ENCODE measurements around the gene ZNF574.
A peak's percentile ranks its signal among the peaks of the same experiment; 100 is the strongest.

Gene ZNF574

GRCh38 chr19:42121036-42121621 lies 45.2 kb downstream of the ZNF574 start:
- no peak for DNase-seq (ENCODE audit: extremely low spot score, insufficient read length, low read depth)
- no peak for FAIRE-seq

GRCh38 chr19:42121656-42122069 lies 45.7 kb downstream of the ZNF574 start:
- DNase-seq (ENCODE audit: extremely low spot score, insufficient read length, low read depth) (no peak), FAIRE-seq (peak; percentile 86)

- FAIRE-seq = peak; percentile 91
Observed at GRCh38 chr19:42122691-42123607, 47.0 kb downstream of the ZNF574 start.

GRCh38 chr19:42123765-42124164 lies 47.8 kb downstream of the ZNF574 start:
- no peak for FAIRE-seq

More at GRCh38 chr19:42122691-42123607, 47.0 kb downstream of the ZNF574 start:
- no peak for DNase-seq (ENCODE audit: extremely low spot score, insufficient read length, low read depth)

GRCh38 chr19:42124386-42124901 lies 48.5 kb downstream of the ZNF574 start:
- DNase-seq (ENCODE audit: extremely low spot score, insufficient read length, low read depth) (no peak), FAIRE-seq (no peak)

More at GRCh38 chr19:42123765-42124164, 47.8 kb downstream of the ZNF574 start:
- DNase-seq (ENCODE audit: extremely low spot score, insufficient read length, low read depth) = no peak

GRCh38 chr19:42125536-42125935 lies 49.6 kb downstream of the ZNF574 start:
- DNase-seq (ENCODE audit: extremely low spot score, insufficient read length, low read depth) (no peak), FAIRE-seq (no peak)

- no peak for DNase-seq (ENCODE audit: extremely low spot score, insufficient read length, low read depth)
- peak; percentile 83 for FAIRE-seq
Observed at GRCh38 chr19:42126574-42126973, 50.6 kb downstream of the ZNF574 start.

GRCh38 chr19:42129399-42130253 lies 53.7 kb downstream of the ZNF574 start:
- peak; percentile 100 for FAIRE-seq

GRCh38 chr19:42130254-42130573 lies 54.2 kb downstream of the ZNF574 start:
- DNase-seq (ENCODE audit: extremely low spot score, insufficient read length, low read depth) (no peak), FAIRE-seq (no peak)

More at GRCh38 chr19:42129399-42130253, 53.7 kb downstream of the ZNF574 start:
- DNase-seq (ENCODE audit: extremely low spot score, insufficient read length, low read depth) = peak; percentile 66
